ENCODE results near the gene RNF135.
"Not testable (repeated sequence)": the region's sequence is repeated elsewhere in the genome, so short reads cannot be mapped to it uniquely, and the experiment has no call there.

RNF135 gene

GRCh38 chr17:30956764-30957374 is 14.0 kb upstream of the RNF135 start:
- no peak for DNase-seq

GRCh38 chr17:30957741-30958140 is 13.1 kb upstream of the RNF135 start:
- no peak for DNase-seq

GRCh38 chr17:30958187-30958586 is 12.7 kb upstream of the RNF135 start:
- no peak for DNase-seq

GRCh38 chr17:30961209-30962188 is 9.3 kb upstream of the RNF135 start:
- peak; percentile 22 for DNase-seq

DNA sequence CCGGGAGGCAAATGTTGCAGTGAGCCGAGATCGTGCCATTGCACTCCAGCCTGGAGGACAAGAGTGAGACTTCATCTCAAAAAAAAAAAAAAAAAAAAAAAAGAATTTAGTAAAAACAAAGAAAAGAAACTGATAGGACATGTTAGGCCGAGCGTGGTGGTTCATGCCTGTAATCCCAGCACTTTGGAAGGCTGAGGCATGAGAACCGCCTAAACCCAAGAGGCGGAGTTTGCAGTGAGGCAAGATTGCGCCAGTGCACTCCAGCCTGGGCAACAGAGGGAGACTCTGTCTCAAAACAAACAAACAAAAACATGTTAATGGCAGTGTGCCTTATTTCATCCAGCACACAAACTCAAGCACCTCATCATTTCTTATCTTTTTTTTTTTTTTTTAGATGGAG is 6.5 kb upstream of the RNF135 start:
- DNase-seq = not testable (repeated sequence)

GRCh38 chr17:30964876-30965275 is 6.0 kb upstream of the RNF135 start:
- DNase-seq = no peak

GRCh38 chr17:30965686-30966085 is 5.2 kb upstream of the RNF135 start:
- no peak for DNase-seq

DNA sequence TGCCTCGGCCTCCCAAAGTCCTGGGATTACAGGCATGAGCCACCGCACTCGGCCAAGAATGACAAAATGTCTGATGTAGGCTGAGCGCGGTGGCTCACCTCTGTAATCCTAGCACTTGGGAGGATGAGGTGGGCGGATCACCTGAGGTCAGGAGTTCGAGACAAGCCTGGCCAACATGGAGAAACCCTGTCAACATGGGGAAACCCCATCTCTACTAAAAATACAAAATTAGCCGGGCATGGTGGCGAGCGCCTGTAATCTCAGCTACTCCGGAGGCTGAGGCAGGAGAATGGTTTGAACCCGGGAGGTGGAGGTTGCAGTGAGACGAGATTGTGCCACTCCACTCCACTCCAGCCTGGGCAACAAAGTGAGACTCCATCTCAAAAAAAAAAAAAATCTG is 2.9 kb upstream of the RNF135 start:
- not testable (repeated sequence) for DNase-seq

DNA sequence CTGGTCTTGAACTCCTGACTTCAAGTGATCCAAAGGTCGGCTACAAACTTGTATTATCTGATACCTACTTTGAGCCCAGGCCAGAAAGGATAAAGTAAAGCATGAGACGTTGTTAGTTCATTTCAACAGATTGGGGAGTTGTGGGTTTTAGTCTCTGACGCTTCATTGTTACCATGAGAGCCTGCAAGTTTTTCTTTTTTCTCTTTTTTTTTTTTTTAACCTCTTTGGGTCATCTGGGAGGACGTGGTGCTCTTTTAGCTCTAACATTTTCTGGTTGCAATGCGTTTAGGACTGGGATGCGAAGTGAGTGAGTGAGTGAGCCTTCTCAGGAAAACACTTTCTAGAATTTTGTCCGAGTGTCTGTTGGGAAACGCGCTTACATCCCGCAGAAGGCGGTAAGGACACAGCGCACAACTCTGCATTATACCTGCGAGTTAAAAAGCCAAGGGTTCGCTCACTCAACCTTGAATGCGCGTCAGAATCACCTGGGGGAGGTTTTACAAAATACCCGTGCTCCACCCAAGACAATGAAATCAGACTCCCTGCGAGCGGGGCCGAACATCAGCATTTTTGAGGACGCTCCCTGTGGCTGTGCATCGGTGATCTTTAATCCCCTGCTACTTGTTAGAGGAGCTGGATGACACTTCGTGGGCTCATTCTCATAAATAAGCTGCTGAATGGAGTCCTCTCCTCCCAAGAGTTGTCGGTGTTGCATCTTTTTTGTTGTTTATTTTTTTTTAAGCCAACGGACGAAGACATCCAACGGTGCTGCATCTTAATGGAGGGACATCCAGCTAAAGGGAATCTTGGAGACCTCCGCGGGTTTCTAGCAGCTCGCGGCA is 629 bp upstream of the RNF135 start:
- DNase-seq = no peak

DNA sequence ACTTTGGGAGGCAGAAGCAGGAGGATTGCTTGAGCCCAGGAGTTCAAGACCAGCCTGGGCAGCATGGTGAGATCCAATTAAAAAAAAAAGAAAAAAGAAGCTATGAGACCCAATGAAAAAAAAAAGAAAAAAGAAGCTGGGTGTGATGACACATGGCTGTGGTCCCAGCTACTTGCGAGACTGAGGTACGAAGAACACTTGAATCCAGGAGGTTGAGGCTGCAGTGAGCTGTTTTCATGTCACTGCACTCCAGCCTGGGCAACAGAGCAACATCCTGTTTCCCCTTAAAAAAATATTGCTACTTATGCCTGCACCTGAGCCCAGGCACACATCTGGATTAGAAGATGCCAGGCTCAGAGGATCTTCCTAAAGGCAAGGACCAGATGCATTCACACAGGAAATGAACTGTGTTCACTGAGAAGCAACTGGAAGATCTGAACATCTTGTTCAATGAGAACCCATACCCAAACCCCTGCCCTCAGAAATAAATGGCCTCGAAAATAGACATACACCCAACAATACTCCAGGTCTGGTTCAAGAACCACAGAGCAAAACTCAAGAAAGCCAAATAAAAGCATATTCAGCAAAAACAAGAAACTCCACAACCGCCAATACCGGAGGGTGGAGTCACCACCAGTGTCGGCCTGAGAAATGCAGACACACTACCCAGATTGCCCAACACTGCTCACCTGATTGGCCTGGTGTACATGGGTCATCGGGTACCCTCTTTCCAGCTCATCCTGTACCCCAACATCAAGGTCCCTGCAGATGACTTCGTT is 4.4 kb downstream of the RNF135 start:
- DNase-seq = peak; percentile 16

- DNase-seq = not testable (repeated sequence)
Measured at GRCh38 chr17:30979919-30980318, 9.1 kb downstream of the RNF135 start.

DNA sequence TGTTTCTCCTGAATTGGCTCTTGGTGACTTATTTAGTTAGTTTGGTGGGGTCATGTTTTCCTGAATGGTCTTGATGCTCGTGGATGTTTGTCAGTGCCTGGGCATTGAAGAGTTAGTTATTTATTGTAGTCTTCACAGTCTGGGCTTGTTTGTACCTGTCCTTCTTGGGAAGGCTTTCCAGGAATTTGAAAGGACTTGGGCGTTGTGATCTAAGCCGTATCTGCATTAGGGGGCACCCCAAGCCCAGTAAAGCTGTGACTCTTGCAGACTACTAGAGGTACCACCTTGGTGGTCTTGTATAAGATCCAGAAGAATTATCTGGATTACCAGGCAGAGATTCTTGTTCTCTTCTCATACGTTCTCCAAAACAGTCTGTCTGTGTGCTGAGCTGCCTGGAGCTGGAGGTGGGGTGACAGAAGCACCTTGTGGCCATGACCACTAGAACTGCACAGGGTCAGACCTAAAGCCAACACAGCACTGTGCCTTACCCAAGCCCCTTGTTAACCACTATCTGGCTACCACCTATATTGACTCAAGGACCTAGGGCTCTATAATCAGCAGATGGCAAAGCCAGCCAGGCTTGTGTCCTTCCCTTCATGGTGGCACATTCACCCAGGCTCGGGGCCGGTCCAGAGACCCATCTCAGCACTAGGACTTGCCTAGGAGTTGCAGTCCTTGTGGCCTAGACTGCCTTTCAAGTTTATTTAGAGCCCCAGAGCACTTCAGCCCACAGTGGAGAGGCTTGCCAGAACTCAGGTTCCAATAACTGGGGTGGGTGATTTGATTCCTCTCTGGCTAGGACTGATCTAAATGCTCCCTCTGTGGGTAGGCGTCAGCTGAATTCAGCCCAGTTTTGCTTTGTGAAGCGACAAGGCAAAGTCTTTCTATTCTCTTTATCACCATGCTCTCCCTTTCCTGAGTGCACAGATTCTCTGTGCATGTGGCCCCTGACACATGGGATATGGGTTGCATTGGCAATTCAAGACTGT is 11.0 kb downstream of the RNF135 start:
- no peak for DNase-seq

- DNase-seq = no peak
Measured at GRCh38 chr17:30982855-30983254, 12.0 kb downstream of the RNF135 start.

DNA sequence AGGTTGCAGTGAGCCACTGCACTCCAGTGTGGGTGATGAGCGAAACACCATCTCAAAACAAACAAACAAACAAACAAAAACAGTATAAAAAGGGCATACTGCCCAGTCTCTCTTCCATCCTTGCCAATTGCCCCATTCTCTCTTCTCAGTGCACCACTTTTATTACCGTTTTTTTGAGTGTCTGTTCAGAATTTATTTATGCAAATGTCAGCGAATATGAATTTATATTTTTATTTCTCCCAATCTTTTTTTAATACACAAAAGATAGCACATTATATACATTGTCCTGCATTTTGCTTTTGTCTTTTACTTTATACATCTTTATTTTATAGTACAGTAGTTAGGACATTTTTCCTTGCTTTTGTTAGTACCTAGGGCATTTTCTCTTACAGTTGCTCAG is 19.6 kb downstream of the RNF135 start:
- no peak for DNase-seq

GRCh38 chr17:30992551-30992950 is 21.7 kb downstream of the RNF135 start:
- DNase-seq = no peak

DNA sequence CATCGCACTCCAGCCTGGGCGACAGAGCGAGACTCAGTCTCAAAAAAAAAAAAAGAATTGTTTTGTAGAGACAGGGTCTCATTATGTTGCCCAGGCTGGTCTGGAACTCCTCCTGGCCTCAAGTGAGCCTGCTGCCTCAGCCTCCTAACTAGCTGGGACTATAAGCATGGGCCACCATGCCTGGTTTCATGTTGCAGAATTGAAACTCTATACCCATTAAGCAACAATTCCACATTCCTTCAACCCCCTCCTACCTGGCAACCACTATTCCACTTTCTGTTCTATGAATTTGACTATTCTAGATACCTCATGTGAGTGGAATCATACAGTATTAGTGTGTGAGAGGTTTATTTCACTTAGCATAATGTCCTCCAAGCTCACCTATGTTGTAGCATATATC is 24.5 kb downstream of the RNF135 start:
- no peak for DNase-seq

DNA sequence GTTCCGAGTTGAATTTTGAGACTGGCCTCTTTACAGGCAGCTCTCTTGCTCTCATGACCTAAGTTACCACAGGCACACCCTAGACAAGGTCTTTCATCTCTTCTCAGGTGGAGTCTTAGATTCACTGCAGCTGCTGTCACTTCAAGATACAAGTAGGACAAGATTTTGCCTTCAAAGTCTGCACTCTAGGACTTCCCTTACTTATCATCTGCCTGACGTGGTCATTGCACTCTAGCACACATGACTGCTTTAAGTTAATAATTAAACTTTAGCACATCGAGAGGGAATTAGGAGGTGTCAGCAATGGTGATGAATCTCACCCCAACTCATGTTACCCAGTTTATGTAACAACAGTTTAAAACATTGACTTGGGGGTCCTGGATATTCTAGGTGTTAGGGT is 25.6 kb downstream of the RNF135 start:
- no peak for DNase-seq

GRCh38 chr17:30997270-30997669 is 26.4 kb downstream of the RNF135 start:
- no peak for DNase-seq

GRCh38 chr17:30997842-30998241 is 27.0 kb downstream of the RNF135 start:
- no peak for DNase-seq

DNA sequence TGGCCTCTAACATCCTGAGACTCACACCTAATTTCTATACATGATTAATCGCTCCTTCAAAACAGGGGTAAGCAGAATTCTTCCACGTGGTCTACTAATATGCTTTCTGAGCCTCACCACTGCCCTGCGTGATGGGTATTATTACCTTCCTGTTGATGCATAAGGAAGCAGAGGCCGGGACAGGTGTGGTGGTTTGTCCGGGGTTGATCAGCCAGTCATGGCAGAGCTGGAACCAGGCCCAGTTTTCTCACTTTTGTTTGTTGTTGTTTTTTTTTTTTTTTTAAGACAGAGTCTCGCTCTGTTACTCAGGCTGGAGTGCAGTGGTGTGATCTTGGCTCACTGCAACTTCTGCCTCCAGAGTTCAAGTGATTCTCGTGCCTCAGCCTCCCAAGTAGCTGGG is 31.2 kb downstream of the RNF135 start:
- no peak for DNase-seq

- no peak for DNase-seq
Measured at GRCh38 chr17:31003225-31003866, 32.5 kb downstream of the RNF135 start.
